GM21825 (cell line): ENCODE data around the gene KCNIP3.
"Not testable (repeated sequence)": the region's sequence is repeated elsewhere in the genome, so short reads cannot be mapped to it uniquely, and the experiment has no call there.

Source experiments
- ATAC-seq: cut with Tn5 transposase; IDR thresholded peaks from one replicate; pipeline ENCODE4 v1.9.1; 2021; ENCODE audit warnings: mild to moderate bottlenecking, moderate library complexity; ENCODE audit not compliant: unreplicated experiment

KCNIP3 gene

DNA sequence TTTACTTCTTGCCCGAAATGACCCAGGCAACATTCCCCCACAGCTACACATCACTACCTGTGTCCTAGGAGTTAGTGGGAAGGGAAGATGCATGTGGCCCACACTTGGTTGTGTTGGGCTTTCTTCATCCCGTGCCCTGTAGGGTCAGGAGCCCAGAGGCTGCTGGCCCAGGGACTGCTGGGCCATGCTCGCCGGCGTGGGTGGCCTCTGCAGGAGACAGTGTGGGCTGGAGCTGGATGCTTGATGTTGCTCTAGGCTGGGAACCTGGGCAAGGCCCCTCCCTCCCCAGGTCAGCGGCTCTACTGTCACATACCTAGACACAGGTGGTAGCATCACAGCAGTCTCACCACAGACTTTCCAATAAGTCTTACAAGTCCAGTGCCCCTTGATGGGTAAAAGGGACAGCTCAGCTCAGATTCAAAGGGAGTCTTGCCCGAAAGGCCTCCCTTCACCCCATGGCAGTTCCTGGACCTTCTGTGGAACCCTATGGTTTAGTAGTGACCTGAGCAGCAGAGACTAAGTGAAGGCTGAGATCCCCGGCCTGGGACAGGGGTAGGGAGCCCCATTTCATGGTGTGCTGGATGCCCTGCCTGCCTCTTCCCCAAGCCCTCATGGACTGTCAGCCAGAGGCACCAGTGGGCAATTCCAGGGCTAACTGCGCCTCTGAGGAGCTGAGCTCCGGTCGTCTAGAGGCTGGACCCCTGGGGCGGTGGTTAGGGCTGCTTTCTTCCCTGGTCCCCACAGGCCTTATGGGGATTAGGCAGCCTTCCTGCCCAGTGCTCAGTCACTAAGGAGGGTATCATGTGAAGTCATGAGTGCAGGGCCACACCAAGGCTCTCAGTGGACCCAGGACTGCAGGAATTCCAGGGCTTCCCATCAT, 59.9 kb downstream of the KCNIP3 start:
- no peak for ATAC-seq

DNA sequence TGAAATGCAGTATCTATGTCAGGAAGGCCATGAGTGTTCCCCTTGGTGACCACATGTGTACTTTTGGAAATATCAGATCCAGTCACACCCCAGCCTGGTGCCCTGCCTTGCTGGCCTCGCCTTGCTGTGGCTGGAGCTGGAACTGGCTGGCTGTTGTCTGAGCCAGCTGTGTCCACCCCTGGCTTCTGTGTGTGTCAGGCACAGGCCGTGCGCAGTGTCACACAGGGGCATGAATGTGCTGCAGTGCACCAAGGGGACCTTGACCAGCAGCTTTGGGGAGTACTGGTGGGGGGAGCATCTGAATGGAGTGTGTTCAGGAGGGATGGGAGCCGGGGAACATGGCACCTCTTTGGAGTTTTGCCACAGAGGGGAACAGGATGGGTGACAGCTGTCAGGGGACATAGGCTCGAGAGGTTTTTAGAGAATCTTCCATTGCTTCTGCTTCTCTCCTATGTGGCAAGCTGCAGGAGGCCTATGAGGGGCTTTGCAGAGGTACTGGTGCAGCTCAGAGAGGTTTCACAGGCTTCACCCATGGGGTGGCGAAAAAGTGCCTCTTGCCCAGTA, 60.7 kb downstream of the KCNIP3 start:
- ATAC-seq: no peak

DNA sequence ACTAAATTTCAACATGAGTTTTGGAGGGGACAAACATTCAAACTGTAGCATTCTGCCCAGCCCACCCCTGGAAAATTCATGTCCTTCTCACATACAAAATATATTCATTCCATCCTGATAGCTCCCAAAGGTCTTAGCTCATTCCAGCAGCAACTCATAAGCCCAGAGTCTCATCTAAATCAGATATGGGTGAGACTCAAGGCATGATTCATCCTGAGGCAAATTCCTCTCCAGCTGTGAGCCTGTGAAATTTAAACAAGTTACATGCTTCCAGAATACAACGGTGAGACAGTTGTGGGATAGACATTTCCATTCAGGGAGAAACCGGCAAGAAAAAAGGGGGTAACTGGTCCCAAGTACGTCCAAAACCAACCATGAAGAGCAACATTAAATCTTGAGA, 61.9 kb downstream of the KCNIP3 start:
- ATAC-seq: no peak

DNA sequence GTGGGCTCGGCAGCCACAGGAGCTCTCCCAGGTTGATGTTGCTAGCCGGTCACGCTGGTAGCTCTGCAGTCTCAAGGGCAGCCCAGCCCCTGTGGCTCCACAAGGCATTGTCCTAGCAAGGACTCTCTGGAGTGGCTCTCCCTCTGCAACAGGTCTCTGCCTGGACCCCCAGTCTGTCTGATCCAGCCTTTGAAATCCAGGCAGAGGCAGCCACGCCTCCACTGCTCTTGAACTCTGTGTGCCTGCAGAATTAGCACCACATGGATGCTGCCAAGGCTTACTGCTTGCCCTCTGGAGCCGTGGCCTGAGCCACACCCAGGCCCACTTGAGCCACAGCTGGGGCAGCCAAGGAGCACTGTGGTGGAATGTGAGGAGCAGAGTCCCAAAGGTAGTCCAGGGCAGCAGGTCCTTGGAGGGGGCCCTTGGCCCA, 62.4 kb downstream of the KCNIP3 start:
- ATAC-seq: no peak

DNA sequence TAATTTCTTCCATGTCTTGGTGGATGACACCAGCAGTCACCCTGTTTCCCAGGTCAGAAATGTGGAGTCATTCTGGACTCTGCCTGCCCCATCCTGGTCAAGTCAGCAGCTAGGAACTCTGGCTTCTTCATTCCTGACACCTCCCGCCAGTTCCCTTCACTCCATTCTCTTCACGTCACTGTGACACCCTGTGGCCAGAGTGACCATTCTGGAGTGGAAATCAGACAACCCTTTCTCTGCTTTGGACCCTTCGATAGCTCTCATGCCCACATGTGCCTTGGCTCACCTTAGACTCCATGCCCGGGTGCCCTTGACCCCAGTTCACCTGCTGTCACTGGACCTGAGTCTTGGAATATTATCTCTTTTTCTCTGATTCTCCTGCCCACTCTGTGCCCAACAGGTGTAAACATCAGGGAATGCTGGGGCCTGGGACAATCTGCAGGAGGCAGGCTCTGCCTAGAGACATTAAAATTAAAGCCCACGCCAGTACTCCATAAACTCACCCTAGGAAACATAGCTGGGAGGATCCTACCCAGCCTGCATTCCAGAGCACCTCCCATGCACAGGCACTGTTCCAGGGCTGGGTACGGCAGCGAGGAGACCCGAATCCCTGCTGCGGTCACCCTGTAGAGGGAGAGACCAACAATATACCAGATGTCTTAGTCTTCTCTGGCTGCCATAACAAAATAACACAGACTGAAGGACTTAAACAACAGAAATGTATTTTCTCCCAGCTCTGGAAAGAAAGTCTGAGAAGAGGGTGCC, 64.3 kb downstream of the KCNIP3 start:
- no peak for ATAC-seq

DNA sequence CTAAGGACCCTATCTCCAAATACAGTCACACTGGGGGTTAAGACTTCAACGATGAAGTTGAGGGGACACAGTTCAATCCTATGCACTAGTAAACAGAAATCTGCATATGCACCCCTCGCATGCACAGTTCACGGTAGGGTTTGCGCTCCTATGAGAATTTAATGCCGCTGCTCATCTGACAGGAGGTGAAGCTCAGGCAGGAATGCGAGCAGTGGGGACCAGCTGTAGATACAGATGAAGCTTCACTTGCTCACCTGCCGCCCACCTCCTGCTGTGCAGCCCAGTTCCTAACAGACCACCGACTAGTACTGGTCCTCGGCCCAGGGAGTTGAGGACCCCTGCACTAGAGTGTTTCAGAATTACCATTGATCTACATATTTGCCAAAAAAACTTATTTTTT, 65.3 kb downstream of the KCNIP3 start:
- no peak for ATAC-seq

DNA sequence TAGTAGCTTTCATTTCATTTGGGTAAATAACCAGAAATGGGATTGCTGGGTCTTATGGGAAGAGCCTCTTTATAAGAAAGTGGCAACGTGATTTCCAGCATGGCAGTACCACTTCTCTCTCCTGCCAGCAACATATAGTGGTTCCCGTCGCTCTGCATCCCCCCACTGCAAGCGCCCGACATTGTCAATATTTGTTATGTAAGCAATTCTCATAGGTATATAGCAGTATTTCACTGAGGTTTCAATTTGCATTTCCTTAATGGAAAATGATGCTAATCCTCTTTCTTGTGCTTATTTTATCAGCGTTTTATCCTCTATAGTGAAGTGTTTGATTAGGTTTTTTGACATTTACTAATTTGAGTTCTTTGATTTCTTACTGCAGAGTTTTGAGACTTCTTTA, 69.4 kb downstream of the KCNIP3 start:
- ATAC-seq: no peak

DNA sequence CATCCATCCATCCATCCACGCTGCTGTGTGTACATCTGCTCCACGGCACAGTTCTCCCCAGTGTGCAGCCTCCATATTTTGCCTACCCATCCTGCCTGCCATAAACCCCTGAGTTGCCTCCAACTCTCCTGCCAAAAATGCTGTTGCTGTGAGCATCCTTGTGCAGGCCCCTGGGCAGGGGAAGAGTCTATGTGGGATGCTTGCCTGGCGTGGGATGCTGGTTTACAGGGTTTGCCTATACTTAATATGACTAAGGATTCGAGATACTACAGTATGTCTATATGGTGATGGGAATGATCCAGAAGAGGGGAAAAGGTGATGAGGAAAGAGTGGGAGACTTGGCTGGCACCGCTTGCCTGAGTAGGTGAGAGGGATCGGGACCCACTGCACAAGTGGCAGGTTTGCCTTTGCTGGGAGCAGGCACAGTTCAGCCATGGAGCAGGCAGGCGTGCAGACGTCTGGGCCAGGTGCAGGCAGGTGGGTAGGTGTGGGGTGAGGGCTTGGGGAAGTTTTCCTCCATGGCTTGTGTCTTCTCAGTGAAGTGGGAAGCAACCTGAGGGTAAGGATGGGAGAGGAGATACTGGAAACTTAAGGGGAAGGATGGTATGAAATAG, 75.2 kb downstream of the KCNIP3 start:
- no peak for ATAC-seq

DNA sequence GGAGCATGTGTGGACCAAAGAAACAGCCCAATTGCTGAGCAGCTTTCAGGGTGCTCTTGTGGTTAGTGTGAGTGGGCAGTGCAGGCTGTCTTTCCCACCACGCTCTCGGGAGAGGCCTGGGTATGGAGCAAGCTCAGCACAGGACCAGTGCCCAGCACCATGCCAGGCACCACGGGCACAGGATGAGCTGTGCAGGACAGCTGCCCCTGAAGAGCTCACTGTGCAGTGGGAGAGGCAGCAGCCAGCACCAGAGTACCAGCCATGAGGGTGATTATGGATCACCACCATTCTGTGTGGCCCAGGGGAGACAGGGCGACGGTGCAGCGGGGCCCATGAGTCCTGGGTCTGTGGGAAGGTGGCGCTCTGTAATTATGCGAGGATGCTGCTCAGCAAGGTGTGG, 75.7 kb downstream of the KCNIP3 start:
- no peak for ATAC-seq

DNA sequence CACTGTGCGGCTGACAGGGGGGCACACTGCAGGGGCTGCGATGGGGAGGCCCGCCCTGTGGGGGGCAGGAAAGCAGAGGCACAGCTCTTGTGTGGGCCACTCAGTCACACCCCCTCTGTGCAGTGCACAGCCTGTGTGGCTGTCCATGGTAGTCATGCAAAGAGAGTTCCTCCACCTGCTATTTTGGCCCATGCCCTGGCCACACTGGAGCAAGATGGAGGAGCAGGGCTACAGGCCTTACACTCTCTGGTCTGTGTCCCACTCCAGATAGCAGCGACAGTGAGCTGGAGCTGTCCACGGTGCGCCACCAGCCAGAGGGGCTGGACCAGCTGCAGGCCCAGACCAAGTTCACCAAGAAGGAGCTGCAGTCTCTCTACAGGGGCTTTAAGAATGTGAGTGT, 76.9 kb downstream of the KCNIP3 start:
- ATAC-seq: no peak

DNA sequence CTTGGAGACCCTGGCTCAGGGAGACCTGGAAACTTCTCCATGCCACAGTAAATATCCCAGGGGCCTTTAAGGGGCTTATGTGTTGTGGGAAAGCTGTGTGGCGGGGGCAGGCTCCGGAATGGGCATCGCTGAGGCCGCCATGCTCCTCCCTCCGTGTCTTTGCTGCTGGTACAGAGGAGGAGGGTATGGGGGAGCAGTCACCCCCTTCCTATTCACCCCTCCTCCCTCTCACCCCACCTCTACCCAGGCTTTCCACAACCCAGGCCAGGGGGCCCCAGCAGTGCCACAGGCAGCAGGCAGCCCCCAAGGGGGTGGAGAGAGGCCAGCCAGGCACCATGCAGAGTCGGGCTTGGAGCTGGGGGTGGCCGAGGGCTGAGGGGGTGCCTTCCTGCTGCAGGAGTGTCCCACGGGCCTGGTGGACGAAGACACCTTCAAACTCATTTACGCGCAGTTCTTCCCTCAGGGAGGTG, 77.3 kb downstream of the KCNIP3 start:
- ATAC-seq: no peak

DNA sequence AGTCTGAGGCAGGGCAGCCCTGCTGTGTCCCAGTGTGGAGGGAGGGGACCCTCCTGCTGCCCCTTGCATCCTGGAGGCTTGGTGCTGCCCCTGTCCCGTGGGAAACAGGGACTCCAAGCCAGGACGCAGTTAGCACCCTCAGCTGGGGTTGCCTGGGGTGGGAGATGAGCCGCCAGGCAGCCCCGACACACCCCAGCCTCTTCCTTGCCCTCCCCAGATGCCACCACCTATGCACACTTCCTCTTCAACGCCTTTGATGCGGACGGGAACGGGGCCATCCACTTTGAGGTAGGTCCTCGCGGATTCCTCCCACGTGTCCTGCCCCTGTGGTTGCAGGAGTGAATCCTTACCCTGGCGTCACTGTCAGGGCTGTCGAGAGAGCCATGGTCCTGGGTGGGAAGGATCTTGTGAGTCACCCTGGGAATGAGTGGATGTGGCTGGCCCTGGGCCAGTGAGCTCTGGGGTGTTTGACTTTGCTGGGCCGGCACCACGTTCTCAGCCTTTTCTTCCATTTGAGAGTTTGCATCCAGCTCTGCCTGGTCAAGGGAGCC, 77.8 kb downstream of the KCNIP3 start:
- ATAC-seq: no peak

DNA sequence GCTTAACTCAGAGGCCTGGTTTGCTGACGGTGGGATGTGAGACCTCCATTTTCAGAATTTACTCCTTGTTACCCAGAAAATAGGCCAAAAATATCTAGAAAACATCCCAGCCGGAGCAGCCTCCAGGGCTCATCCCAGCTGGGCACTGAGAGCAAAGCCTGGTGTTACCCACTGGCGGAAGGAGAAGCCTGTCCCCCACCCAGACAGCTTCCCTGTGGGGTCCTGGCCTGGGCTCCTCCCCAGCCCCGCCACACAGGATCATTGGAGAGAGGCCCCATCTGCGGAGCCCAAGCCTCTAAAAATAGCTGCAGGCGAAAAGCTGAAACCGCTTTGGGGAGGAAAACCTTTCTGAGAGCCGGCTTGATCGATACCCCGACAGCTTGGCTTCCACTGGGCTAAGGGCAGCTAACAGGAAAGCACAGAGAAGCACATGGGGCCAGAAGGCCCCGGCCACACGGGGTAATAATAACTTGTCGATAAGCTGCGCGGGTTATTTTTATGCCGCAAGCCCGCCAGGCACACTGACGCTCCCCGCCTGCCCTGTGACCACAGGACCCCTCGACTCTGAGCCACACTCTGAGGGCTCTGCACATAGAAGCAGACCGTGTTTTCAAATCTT, 78.5 kb downstream of the KCNIP3 start:
- ATAC-seq: no peak

DNA sequence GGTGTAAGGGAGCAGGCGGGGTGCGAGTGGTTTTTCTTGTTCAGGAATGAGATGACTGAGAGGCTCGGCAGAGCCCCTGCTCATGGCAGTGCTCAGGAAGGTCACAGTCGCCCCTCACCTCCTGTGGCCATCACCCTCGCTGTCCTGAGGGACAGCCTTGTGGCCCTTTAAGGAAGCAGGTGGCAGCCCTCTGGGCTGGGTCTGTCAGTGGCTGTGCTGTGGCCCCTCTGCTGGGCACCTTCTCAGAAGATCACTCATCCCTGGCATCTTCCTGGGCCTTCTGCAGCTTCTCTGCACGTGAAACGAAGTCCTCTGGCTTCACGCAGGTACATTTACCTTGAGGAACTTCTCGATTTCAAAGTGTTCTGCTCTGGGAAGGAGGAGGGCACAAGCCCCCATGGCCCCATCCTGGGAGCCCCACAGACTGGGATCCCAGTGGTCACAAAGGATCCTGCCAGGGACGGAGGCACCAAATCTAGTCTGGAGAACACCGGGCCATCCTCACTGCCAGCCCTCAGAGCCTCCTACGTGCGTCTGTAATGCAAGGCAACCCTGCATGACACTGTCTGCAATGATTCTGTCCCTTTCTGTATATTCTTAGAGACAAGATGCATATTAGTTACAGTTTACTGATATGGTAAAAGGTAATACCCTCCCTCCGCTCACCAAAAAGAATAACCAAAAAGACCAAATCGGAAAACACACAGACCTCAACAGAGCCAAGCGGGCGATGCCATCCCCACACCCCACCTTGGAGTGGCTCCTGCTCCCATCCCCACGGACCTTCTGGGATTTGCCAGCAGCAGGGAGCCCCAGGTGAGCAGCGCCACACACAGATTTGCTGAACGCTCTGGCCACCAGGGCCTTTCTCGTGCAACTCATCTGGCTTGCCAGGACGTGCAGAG, 79.4 kb downstream of the KCNIP3 start:
- no peak for ATAC-seq

DNA sequence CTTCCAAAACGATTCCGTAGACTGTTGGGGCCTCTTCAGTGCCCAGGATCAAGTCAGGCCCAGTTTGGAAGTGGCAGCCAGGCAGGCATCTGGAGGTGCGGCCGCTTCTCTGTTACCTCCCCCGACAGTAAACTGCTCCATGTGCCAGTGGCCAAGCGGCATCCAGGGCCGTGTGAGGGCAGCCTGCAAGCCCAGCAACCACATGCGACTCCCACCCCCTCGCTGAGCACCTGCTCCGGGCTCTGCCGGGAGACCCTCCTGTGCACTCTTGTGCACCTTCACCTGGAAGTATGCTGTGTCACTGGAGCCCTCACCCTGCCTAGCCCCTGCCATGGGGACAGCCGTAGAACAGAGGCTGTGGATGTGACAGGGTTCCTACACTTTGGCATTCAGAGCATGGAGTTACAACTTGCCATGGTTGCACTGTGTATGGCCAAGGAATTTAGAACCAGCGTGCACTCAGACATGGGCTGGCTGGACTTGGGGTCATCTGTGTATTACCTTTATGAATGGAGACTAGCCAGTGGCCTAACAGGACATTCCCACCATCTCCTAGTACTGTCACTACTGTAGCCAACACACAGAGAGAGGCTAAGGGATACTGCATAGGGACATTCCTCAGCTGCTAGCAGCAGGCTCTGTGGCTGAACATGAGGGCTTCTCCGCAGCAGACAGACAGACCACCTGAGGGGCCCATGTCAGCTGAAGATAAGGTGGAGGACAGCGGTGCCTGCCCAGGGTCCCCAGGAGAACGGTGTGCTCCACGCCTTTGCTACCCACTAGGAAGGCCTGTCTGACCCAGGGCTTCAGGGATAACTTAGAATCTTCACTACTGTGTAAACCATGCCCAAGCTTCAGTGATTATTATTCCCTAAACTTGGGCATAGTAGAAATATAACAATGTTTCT, 80.3 kb downstream of the KCNIP3 start:
- no peak for ATAC-seq

DNA sequence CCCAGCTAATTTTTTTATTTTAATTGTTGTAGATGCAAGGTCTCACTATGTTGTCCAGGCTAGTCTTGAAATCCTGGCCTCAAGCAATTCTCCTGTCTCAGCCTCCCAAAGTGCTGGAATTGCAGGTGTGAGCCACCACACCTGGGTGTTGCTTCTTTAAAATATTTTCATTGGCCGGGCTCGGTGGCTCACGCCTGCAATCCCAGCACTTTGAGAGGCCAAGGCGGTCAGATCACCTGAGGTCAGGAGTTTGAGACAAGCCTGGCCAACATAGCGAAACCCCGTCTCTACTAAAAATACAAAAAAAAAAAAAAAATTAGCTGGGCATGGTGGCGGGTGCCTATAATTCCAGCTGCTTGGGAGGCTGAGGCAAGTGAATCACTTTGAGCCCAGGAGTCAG, 81.1 kb downstream of the KCNIP3 start:
- not testable (repeated sequence) for ATAC-seq

DNA sequence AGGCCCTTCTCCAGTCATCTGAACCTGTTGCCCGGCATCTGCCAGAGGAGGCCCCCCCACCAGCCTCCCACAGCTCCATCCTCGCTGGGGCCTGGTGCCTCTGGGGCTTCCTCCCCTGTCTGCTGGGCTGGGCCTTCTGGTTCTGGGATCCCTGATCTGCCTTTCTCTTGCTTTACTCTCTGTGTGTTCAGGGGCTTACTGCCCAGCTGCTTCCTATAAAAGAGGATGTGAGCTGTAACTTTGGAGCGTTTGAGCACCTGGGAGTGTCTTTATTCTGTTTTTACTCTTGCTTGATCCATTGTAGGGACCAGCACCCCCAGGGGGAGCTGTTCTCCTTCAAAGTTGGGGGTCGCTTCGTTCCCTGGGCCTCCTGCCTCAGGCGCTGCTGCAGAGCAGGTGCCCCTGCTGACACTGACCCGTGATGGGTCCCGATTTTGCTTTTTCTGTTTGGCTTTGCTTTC, 82.3 kb downstream of the KCNIP3 start:
- no peak for ATAC-seq

DNA sequence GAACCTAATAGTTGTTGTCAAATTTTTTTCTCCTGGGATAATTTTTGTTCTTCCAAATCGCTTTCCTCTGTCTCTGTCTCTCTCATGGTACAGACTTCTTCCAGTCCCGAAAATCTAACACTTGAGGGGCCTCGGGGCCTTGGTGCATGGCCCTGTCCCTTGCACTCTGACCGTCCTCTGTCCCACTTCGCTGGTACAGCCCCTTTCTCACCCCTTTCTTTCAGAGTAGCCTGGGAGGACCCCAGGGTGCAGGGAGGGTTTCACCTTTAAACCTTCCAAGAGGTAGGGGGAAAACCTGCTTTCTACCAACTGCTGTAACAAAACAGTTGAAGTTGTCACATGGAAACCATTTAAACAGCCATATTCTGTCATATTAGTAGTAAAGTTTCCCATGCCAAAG, 83.1 kb downstream of the KCNIP3 start:
- no peak for ATAC-seq
